HL-60/S4 treated with retinoic acid at 250 ng/mL for 4 days and 3 days (cell line): ENCODE results near the gene ANGPTL2.
"Not testable (repeated sequence)": the region's sequence is repeated elsewhere in the genome, so short reads cannot be mapped to it uniquely, and the experiment has no call there.

ENCODE experiments used
- in situ Hi-C: fragments of 300-500 bp; cut with MboI; formaldehyde crosslinking; loops from 2 replicates; pipeline ENCODE4 v1.7.0; 2022; ENCODE audit warnings: low sequenced_read_pairs

ANGPTL2 gene

GRCh38 chr9:127122176-127123063 is at the start of gene ANGPTL2:
ANGPTL2 (minus strand) TSS chr9:127122635; CDS start chr9:127108731, 13,904 bp downstream.
- in situ Hi-C loops: no loop called here

GRCh38 chr9:127171348-127171747 is 48.9 kb upstream of the ANGPTL2 start:
- in situ Hi-C loops: not testable (repeated sequence)

- in situ Hi-C loops: no loop called here
Observed at GRCh38 chr9:127170652-127171051, 48.2 kb upstream of the ANGPTL2 start.

- in situ Hi-C loops: no loop called here
Observed at GRCh38 chr9:127170103-127170502, 47.7 kb upstream of the ANGPTL2 start.

- in situ Hi-C loops: no loop called here
Observed at GRCh38 chr9:127169575-127169883, 47.1 kb upstream of the ANGPTL2 start.

GRCh38 chr9:127168756-127169574 is 46.5 kb upstream of the ANGPTL2 start:
- in situ Hi-C loops: no loop called here

GRCh38 chr9:127167560-127168326 is 45.3 kb upstream of the ANGPTL2 start:
- in situ Hi-C loops: no loop called here

GRCh38 chr9:127166651-127167524 is 44.5 kb upstream of the ANGPTL2 start:
- in situ Hi-C loops: no loop called here

- in situ Hi-C loops: no loop called here
Observed at GRCh38 chr9:127166111-127166510, 43.7 kb upstream of the ANGPTL2 start.

- in situ Hi-C loops: no loop called here
Observed at GRCh38 chr9:127165116-127165515, 42.7 kb upstream of the ANGPTL2 start.

GRCh38 chr9:127163409-127163808 is 41.0 kb upstream of the ANGPTL2 start:
- in situ Hi-C loops: no loop called here

- in situ Hi-C loops: no loop called here
Observed at GRCh38 chr9:127162864-127163365, 40.5 kb upstream of the ANGPTL2 start.

- in situ Hi-C loops: no loop called here
Observed at GRCh38 chr9:127162046-127162863, 39.8 kb upstream of the ANGPTL2 start.

GRCh38 chr9:127161081-127161624 is 38.7 kb upstream of the ANGPTL2 start:
- in situ Hi-C loops: no loop called here

- in situ Hi-C loops: no loop called here
Observed at GRCh38 chr9:127159949-127160610, 37.6 kb upstream of the ANGPTL2 start.

GRCh38 chr9:127159325-127159801 is 36.9 kb upstream of the ANGPTL2 start:
- in situ Hi-C loops: no loop called here

- in situ Hi-C loops: no loop called here
Observed at GRCh38 chr9:127158786-127159324, 36.4 kb upstream of the ANGPTL2 start.
